Myocyte (in vitro differentiated cells): ENCODE data around the gene RNU5B-1. TPM values are rescaled to one million over a fixed set of nuclear protein-coding genes. Genes with fewer than 3 reads are reported as not detected.

Source experiments
- DNase-seq: peaks from one replicate; pipeline ENCODE4 v3.0.0-alpha.2; 2012; ENCODE audit warnings: low read depth
- total RNA-seq: library from RNA; depleted of rRNA; stranded (reverse); fragments of >200 nt; gene quantifications from 2 replicates; pipeline ENCODE4 v1.2.3, GENCODE V29; 2014

The RNU5B-1 gene
- total RNA-seq, 1 donor from 2014 or later, result not detected

- DNase-seq, result no peak
Observed at GRCh38 chr15:65327651-65328393, 23.3 kb downstream of the RNU5B-1 start.

GRCh38 chr15:65328506-65329287 lies 24.2 kb downstream of the RNU5B-1 start:
- DNase-seq, result no peak

DNA sequence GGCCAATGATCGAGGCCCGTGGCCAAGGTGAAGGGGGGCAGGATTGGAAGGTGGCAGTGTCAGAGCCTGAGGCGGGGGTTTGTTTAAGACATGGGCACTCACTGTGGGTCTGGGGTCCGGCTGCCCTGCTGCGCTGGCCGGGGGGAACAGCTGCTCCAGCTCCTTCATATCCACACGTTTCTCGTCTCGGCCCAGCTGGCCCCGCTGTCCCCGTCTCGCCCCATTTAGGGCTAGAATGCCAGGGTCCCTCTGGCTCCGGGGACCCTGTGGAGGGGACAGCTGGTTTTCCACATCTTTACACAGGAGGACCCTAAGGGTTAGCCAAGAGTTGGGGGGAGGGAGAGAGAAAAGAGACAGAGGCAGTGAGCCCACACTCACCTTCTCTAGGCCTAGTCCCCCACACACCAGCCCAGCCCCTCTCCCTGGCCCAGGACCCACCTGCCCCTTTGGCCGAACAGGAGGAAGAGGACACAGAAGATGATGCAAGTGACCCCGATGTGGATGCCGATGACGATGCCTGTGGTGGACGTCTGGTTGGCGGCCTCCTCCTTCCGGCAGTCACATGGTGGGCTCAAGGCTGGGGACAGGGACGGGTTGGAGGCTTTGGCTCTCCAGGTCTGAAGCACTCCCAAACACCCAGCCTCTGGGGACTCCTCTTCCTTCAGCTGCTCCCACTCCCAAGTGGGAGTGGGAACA lies 25.0 kb downstream of the RNU5B-1 start:
- DNase-seq, result no peak

- no peak for DNase-seq
Observed at GRCh38 chr15:65329984-65330735, 25.7 kb downstream of the RNU5B-1 start.

DNA sequence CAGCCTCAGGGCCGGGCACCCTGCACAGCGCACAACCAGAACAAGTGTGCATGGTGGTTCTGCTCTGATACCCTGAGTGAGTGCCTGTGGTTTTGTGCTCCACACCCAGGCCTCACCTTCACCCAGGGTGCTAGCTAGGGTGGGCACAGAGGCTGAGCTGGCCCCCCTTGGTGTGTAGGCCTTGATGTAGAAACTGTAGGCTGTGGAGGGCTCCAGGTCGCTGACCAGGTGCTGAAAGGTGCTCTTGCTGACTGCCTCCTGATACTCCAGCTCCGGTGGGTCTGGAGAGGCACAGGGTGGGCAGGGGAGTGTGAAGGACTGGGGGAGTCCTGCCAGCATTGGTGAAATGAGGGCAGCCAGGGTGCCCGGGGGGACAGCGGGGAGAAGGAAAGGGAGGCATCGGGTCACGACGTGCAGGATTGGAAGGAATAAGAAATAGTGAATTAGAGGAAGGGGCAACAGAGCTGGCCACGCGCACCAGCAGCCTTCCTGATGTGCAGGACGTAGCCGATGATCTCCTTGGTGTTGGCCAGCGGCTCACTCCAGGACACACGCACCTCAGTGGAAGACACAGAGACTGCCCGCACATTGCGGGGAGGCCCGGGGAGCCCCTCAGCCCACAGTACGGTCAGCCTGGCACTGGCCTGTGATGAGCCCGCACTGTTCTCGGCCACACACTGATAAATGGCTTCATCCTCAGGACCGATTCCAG lies 26.6 kb downstream of the RNU5B-1 start:
- DNase-seq, result no peak

DNA sequence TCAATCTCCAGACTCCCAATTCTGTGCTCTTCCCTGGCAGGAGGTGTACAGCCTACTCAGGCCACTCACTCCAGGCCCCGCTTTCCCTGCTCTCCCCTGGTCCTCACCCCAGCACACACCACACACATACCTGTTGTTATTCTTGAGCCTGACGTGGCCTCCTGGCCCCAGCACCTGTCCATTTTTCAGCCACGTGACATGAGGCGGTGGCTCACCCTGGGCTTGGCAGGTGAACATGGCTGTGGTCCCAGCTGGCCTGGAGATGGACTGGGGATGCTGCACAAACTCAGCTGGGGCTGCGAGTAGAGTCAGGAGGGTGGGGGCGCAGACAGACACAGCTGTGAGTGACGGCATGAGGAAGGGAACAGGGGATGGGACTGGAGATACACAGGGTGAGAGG lies 27.3 kb downstream of the RNU5B-1 start:
- DNase-seq, result no peak

GRCh38 chr15:65332391-65333147 lies 28.1 kb downstream of the RNU5B-1 start:
- DNase-seq, result no peak

DNA sequence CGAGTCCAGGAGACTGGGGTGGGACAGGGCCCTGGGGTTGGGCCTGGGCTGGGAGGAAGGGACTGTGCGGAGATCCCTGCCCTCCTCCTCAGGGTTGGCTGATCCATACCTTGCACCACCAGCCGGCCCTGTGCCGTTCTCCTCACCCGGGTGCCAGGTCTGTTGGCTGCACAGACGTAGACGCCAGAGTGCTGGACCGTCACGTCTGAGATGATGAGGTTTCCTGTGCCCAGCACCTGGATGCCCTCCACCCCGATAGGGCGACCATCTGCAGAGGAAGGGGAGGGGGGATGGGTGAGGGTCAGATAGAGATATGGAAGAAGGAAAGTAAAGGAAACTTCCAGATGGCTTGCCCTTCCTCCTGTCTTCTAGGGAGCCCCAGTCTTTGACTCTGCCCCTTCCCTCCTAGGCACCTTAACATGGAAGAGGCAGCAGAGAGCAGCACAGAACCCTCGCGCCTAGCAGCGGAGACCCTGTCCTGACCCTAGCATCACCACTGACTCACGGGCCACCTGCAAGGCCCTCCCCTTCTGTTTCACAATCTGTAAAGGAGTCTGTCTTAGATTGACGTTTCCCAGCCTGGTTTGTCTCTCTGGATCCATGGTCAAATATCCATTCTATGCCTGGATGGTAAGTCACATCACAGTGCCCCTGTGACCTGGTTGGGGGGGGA lies 28.8 kb downstream of the RNU5B-1 start:
- no peak for DNase-seq

- DNase-seq, result no peak
Observed at GRCh38 chr15:65333856-65334255, 29.4 kb downstream of the RNU5B-1 start.

DNA sequence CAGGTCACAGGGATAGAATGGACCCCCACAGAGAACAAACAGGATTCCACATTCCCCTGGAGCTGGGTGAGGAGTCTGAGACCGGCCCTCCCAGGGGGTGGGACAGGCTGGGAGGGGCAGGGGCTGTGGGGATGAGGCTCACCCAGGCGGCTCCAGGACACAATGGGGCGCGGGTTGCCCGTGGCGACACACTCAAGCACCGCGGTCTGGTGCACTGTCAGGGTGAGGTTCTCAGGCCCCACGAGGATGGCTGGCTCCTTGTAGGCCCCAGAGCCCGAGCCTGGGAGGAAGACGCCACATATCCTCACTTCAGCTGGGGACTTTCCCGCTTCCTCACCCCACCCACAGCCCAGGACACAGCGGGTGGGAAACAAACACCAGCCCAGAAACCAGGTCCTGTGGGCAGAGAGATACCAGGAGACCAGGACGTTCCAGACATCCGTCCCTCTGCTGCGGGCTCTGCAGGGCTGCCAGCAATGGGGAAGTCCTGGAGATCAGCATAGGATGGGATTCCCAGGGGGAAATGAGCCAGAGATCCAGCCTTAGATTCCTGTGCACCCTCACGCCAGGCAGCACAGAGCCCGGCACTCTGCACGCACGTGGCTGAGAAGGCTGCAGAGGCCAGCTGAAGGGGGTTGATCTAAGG lies 30.2 kb downstream of the RNU5B-1 start:
- DNase-seq, result no peak

DNA sequence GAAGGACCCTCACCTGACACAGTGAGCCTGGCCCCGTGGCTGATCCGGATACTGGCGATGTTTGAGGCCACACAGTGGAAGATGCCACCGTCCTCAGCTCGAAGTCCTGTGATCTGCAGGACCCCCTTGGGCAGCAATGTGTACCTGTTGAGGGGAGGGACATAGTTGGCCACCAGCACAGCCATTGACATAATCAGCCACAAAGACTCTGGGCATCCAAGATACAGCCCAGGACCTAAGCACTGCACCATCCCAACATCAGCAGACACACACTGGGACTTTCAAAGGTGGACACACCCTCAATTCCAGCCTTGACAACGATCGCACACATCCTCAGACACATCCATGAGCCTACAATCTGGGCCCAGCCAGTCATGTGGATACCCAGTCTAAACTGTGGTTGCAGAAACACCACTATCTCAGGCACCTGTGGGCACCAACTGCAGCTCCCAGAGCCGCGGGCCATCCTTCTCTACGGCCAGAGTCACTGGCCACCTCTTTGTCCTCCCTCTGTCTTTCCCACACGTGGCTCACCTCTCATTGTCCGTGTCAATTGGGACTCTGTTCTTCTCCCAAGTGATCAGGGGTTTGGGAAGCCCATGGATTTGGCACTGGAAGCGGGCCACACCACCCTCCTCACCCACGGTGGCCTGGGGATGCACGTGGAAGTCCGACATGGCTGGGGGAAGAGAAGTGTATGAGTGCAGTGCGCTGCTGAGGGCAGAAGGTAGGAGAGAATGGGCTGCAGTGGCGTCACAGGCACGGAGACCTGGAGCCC lies 31.0 kb downstream of the RNU5B-1 start:
- DNase-seq, result no peak

DNA sequence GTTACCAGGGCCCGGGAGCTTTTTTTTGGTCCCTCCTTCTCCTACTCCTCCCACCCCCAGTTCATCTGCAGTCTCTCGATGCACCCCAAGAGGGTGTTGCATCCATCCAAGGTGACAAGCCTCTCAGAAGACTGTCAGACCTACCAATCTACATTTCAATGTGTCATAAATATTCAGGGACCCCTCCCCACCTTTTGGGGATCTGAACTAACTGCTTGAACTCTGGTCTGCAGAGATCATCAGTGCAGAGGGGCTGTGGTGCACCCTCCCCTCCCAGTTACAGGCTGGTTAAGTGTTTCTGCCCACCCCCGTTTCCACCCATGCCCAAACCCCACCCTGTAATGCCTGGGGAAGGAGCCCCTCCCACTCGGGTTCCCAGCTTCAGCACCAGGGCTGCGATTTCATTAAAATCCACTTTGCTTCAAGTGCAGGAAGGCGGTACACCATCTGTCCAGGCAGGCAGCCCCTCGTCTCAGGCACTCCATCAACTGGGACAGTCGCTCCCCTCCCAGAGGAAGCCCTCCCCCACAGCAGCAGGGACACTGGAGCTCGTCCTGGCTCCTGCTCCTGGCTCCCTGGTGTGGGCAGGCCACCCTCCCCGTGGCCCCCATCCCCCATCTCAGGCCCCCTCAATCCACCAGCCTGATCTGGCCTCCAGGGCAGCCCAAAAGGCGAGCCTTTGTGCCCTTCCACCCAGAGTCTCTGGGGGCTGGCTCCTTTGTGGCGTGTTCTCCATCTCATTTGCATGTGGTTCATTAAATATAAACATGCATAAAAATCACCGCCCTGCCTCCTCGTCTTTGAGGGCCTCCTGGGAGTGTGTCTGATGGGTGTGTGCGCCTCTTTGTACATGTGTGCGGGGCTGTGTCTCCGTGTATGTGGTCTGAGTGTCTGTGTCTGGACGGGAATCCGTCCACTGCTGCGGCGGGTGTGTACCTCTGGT lies 32.3 kb downstream of the RNU5B-1 start:
- no peak for DNase-seq

GRCh38 chr15:65337436-65338070 lies 33.1 kb downstream of the RNU5B-1 start:
- DNase-seq, result no peak

GRCh38 chr15:65338366-65338765 lies 33.9 kb downstream of the RNU5B-1 start:
- DNase-seq, result no peak

GRCh38 chr15:65338823-65339222 lies 34.3 kb downstream of the RNU5B-1 start:
- no peak for DNase-seq

- no peak for DNase-seq
Observed at GRCh38 chr15:65339416-65339815, 34.9 kb downstream of the RNU5B-1 start.
